ENCODE results near the gene HOATZ. TPM values are rescaled to one million over a fixed set of nuclear protein-coding genes. Genes with fewer than 3 reads are reported as not detected.
A peak's percentile ranks its signal among the peaks of the same experiment; 100 is the strongest.

HOATZ gene
- total RNA-seq, 4 donors from 2014 or later = not detected

DNA sequence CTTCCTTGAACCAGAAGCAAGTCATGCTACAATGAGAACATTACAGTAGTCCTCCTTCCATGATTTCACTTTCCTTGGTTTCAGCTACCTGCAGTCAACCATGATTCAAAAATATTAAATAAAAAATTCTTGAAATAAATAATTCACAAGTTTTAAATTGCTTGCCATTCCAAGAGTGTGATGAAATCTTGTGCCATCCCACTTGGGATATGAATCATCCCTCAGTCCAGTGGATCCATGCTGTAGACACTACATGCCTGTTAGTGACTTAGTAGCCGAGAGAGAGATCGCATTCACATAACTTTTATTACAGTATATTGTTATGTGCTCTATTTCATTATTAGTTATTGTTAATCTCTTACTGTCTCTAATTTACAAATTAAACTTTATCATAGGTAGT, 6.0 kb downstream of the HOATZ start:
- DNase-seq (ENCODE audit: low spot score) = no peak
- ATAC-seq (ENCODE audit: low FRiP score) = peak; percentile 57
- TF ChIP-seq, protein P1, sequence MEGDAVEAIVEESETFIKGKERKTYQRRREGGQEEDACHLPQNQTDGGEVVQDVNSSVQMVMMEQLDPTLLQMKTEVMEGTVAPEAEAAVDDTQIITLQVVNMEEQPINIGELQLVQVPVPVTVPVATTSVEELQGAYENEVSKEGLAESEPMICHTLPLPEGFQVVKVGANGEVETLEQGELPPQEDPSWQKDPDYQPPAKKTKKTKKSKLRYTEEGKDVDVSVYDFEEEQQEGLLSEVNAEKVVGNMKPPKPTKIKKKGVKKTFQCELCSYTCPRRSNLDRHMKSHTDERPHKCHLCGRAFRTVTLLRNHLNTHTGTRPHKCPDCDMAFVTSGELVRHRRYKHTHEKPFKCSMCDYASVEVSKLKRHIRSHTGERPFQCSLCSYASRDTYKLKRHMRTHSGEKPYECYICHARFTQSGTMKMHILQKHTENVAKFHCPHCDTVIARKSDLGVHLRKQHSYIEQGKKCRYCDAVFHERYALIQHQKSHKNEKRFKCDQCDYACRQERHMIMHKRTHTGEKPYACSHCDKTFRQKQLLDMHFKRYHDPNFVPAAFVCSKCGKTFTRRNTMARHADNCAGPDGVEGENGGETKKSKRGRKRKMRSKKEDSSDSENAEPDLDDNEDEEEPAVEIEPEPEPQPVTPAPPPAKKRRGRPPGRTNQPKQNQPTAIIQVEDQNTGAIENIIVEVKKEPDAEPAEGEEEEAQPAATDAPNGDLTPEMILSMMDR (IDR thresholded peaks at IDR 0.05) = no peak

DNA sequence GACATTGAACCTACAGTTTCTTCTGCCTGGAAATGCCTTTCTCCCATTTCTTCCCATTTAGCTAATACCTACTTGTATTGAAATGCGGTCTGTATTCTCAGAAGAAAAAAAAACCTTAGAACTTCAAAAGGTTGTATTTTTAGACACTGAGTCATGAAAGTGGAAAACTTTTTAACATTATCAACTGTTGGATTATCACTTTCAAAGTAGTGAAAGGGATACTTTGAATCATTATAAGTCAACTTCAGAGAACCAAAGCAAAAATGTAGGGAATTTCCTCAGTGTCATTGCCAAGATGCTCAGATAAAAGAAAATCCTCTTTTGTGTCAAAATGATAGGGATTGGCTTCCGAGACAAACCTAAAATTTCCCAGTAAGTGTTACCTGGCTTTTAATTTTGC, 6.6 kb downstream of the HOATZ start:
- no peak for DNase-seq (ENCODE audit: low spot score)
- TF ChIP-seq, protein P1 (IDR thresholded peaks at IDR 0.05) = no peak
- ATAC-seq (ENCODE audit: low FRiP score) = peak; percentile 62

DNA sequence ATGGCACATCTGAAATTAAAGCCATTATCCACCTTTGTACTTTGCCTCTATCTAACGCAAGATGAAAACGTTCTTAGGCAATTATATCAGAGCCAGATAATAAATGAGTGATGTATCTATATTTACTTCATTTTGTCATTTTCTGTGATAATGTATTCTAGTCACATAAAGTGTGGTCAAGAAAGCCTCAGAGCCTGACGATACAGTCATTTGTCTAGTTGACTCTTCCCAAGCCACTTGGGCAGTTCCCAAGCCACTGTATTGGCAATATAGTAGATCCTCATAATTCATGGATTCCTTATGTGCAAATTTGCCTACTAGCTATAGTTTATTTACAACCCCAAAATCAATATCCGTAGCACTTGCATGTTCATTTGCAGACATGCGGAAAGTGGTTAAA, 7.8 kb downstream of the HOATZ start:
- DNase-seq (ENCODE audit: low spot score) = no peak
- ATAC-seq (ENCODE audit: low FRiP score) = no peak
- TF ChIP-seq, protein P1 (IDR thresholded peaks at IDR 0.05) = no peak

DNA sequence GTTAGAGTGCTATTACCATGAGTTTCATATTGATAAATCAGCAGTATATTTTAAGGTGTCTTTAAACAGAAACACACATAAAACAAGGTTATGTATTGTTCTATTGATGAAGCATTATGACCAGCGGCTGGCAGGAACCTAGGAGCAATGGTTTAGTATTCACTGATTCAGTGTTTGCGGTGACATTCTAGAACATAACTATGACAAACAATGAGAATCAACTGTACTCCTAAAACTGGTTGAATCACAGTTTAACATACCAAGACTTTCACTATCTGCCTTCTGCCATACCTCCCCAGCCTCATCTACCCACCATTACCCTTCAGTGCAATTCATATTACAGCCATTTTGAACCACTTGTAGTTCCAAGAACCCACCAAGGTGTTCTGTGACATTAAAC, 8.8 kb downstream of the HOATZ start:
- DNase-seq (ENCODE audit: low spot score) (no peak), ATAC-seq (ENCODE audit: low FRiP score) (no peak)
- TF ChIP-seq, protein P1 (IDR thresholded peaks at IDR 0.05) = no peak

DNA sequence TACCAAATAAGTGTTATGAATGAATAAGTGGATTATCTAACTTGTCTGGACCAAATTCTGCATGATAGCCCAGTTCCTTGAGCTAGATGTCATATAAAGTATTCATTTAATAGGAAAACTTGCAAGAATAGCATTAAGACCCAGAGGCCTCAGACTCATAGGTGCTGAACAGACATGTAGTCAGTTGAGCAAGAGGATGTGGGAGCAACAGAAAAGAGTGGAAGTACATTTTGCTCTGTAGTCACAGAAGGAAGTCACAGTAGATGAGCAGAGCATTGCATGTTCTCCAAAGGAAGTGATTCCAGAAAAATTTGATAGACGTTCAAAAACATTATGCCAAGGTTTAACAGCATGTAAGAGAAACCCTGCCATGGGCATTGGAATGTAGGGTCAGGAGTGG, 9.5 kb downstream of the HOATZ start:
- no peak for DNase-seq (ENCODE audit: low spot score)
- TF ChIP-seq, protein P1 (IDR thresholded peaks at IDR 0.05) = no peak
- no peak for ATAC-seq (ENCODE audit: low FRiP score)

DNA sequence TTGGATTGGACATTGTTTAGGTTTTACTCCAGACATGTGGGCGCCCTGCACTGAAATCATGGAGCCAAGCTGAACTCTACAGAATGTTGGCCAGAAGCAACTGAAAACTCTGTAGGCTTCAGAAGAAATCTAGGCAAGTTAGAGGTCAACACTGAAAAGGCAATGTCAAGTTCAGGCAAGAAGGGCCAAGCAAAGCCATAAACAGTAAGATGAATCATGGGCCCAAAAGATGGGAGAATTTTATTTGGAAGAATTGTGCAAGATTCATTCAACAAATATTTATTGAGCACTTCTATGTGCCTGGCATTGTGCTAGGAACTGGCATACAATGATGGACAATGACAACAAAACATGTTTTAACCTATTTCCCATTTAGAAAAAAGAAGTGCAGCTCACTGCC, 10.9 kb downstream of the HOATZ start:
- DNase-seq (ENCODE audit: low spot score) = no peak
- TF ChIP-seq, protein P1 (IDR thresholded peaks at IDR 0.05) = no peak
- ATAC-seq (ENCODE audit: low FRiP score) = no peak

DNA sequence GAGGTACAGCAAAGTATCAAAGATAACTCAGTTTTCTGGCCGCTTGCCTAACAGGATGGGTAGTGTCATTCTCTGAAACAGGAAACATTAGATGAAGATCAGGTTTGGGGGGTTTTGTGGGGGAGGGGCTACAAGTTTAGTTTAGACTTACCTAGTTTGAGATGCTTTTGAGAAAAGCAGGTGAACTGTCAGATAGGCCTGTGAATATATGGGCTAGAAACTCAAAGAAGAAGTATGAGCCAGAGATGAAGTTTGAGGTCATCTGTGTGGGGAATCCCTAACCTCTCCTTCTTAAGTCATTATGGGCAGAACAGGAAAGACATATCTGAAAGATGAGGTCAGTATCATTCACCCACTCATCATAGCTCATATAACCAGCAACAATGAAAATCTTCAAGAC, 11.9 kb downstream of the HOATZ start:
- ATAC-seq (ENCODE audit: low FRiP score) (no peak), DNase-seq (ENCODE audit: low spot score) (no peak)
- TF ChIP-seq, protein P1 (IDR thresholded peaks at IDR 0.05) = no peak

Measured in omental fat pad (tissue), 4 donors.